Left hindlimb (tissue), 1 donor: ENCODE results near the gene SDF4.

Experiments
- DNase-seq: peaks from one replicate; pipeline ENCODE4 v3.0.0-alpha.2; 2018

SDF4 gene

GRCh38 chr1:1226566-1227362 lies 5.0 kb downstream of the SDF4 start:
- no peak for DNase-seq

GRCh38 chr1:1225913-1226312 lies 5.9 kb downstream of the SDF4 start:
- DNase-seq: no peak

- DNase-seq: no peak
Observed at GRCh38 chr1:1225238-1225845, 6.5 kb downstream of the SDF4 start.

GRCh38 chr1:1223891-1224290 lies 7.9 kb downstream of the SDF4 start:
- DNase-seq: no peak

GRCh38 chr1:1223321-1223720 lies 8.5 kb downstream of the SDF4 start:
- DNase-seq: no peak

GRCh38 chr1:1222575-1223225 lies 9.1 kb downstream of the SDF4 start:
- no peak for DNase-seq

GRCh38 chr1:1221887-1222574 lies 9.8 kb downstream of the SDF4 start:
- DNase-seq: no peak

GRCh38 chr1:1220197-1220596 lies 11.6 kb downstream of the SDF4 start:
- DNase-seq: no peak

- DNase-seq: no peak
Observed at GRCh38 chr1:1219341-1219740, 12.5 kb downstream of the SDF4 start.

- DNase-seq: no peak
Observed at GRCh38 chr1:1218524-1219200, 13.1 kb downstream of the SDF4 start.

- DNase-seq: no peak
Observed at GRCh38 chr1:1217621-1218523, 13.9 kb downstream of the SDF4 start.

GRCh38 chr1:1216770-1217620 lies 14.8 kb downstream of the SDF4 start:
- no peak for DNase-seq

GRCh38 chr1:1215881-1216605 lies 15.8 kb downstream of the SDF4 start:
- DNase-seq: no peak

- no peak for DNase-seq
Observed at GRCh38 chr1:1215080-1215676, 16.6 kb downstream of the SDF4 start.

- DNase-seq: no peak
Observed at GRCh38 chr1:1213345-1214265, 18.2 kb downstream of the SDF4 start, which contains the start of gene TNFRSF4. TSS of gene TNFRSF4 (minus strand) at chr1:1214153. CDS start at chr1:1214127, 26 bp downstream.

GRCh38 chr1:1212780-1213344 lies 18.9 kb downstream of the SDF4 start:
- peak; percentile 68 for DNase-seq

GRCh38 chr1:1211541-1212441 lies 20.0 kb downstream of the SDF4 start:
- DNase-seq: peak; percentile 28
